ENCODE measurements around the gene CDC25C.

DNA sequence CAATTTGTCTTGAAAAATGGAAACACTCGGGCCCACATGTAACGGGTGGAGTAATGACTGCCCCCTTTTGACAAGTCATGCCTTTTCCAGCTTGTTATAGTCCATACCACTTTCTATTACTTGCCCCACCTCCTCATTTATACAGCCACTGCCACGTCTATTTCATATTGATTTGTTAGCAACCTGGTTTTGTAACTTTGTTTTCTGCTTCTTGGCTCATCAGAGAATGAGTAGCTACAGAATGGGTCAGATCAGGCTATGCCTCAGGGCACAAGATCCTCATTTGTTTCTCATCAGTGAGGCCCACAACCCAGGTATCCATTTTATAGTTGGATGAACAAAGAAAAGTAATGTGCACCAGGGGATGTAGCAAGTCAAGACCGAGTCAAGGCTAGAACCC, 58.9 kb downstream of the CDC25C start:
- TF ChIP-seq, protein P1, sequence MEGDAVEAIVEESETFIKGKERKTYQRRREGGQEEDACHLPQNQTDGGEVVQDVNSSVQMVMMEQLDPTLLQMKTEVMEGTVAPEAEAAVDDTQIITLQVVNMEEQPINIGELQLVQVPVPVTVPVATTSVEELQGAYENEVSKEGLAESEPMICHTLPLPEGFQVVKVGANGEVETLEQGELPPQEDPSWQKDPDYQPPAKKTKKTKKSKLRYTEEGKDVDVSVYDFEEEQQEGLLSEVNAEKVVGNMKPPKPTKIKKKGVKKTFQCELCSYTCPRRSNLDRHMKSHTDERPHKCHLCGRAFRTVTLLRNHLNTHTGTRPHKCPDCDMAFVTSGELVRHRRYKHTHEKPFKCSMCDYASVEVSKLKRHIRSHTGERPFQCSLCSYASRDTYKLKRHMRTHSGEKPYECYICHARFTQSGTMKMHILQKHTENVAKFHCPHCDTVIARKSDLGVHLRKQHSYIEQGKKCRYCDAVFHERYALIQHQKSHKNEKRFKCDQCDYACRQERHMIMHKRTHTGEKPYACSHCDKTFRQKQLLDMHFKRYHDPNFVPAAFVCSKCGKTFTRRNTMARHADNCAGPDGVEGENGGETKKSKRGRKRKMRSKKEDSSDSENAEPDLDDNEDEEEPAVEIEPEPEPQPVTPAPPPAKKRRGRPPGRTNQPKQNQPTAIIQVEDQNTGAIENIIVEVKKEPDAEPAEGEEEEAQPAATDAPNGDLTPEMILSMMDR (IDR thresholded peaks at IDR 0.05) = no peak
- TF ChIP-seq POLR2AphosphoS5 (IDR thresholded peaks at IDR 0.05) = no peak
- no peak for TF ChIP-seq POLR2A (IDR thresholded peaks at IDR 0.05)

Data from prostate gland (tissue), 2 donors.